ENCODE data around the gene SUPT3H.

SUPT3H gene

DNA sequence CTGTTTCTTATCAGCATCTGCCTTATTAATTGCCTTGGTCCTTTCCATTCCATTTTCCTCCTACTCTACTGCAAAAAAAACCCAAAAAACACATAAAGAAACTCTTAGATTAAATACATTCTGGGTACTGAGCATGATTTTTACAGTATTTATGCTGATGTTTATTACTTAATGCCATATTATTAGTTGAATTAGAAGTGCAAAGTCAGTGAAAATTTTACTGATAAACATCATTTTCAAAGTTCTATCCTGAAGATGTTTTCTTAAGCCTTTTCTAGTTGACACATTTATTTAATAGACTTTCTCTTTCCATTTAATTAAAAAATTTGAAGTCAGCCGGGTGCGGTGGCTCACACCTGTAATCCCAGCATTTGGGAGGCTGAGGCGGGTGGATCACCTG lies 285.6 kb downstream of the SUPT3H start:
- Histone ChIP-seq H4K91ac (ENCODE audit: low read depth, low read length) (no peak overlapping the region), H3K79me1 (ENCODE audit: low read length) (no peaks in the 10 kb centered on the region), H3K9ac (ENCODE audit: low read length) (no peak overlapping the region), H2BK120ac (ENCODE audit: insufficient read depth, low read length, poor library complexity) (no peak overlapping the region), H2AFZ (ENCODE audit: insufficient read depth, low read length, poor library complexity) (no peak overlapping the region), H3K36me3 (ENCODE audit: control insufficient read depth in 1 of 2, insufficient read depth in 2 of 2, low read length in 2 of 2) (no peaks in the 10 kb centered on the region), H3K18ac (ENCODE audit: low read length) (no peak overlapping the region), H3K79me2 (ENCODE audit: control insufficient read depth, insufficient read depth, low read length, poor library complexity) (no peaks in the 10 kb centered on the region), H3K27me3 (ENCODE audit: insufficient read depth, low read length) (no peaks in the 10 kb centered on the region), H4K8ac (ENCODE audit: low read depth, low read length) (no peak overlapping the region), H3K4me2 (ENCODE audit: low read length) (no peak overlapping the region), H3K9me3 (ENCODE audit: insufficient read depth, low read depth, low read length) (no peaks in the 10 kb centered on the region), H3K4ac (ENCODE audit: low read depth, low read length) (no peak overlapping the region), H3K27ac (ENCODE audit: low read depth, low read length) (no peak overlapping the region), H2BK5ac (ENCODE audit: low read depth, low read length, poor library complexity) (no peak overlapping the region), H2BK12ac (ENCODE audit: low read length) (no peak overlapping the region), H3K14ac (ENCODE audit: low read length) (no peak overlapping the region), H4K12ac (ENCODE audit: low read depth, low read length) (no peak overlapping the region), H2AK5ac (ENCODE audit: low read length) (no peak overlapping the region), H3K4me1 (ENCODE audit: control insufficient read depth in 1 of 2, insufficient read depth in 2 of 2, low read length in 2 of 2) (no peaks in the 10 kb centered on the region), H3K4me3 (ENCODE audit: low read depth, low read length) (no peak overlapping the region), H3K23ac (ENCODE audit: low read length) (no peak overlapping the region)
- no CpG with 5 or more reads among the region's 3 CpGs for WGBS (ENCODE audit: extremely low coverage, insufficient coverage, insufficient read length)
- DNase-seq: no peak

DNA sequence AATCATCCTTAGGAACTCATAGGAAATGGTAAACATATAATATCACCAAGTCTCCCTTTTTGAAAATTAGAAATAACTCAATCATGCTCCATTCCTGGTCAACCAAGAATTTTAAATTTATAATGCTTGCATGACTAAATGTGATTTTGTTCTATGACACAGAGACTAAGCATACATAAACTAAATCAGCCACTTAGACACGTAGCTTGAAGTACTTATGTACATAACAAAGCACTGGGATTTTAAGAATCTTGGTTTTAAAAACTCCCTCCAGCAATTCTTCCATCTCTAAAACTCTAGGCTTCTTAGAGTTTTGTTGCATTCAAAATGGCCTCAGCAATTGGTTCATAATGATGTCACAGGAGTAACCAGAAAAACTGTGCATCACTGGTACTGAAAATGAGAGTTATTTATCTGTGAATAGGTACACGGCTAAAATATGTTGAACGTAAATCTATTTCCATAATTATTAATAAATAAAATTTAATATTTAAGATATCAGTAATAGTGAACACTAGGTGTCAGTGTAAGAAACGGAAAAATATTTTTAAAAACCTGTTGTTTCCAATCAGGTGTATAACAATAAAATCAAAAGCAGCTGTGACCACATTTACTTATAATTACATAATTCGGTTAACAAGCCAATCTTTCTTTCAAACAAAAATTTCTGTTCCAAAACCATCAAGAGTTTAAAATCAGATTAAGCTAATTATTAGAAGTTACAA lies 291.2 kb downstream of the SUPT3H start:
- Histone ChIP-seq H2AFZ (ENCODE audit: insufficient read depth, low read length, poor library complexity) (no peak overlapping the region), H3K27me3 (ENCODE audit: insufficient read depth, low read length) (no peaks in the 10 kb centered on the region), H3K36me3 (ENCODE audit: control insufficient read depth in 1 of 2, insufficient read depth in 2 of 2, low read length in 2 of 2) (no peaks in the 10 kb centered on the region), H3K9ac (ENCODE audit: low read length) (no peak overlapping the region), H2BK5ac (ENCODE audit: low read depth, low read length, poor library complexity) (no peak overlapping the region), H2AK5ac (ENCODE audit: low read length) (no peak overlapping the region), H3K18ac (ENCODE audit: low read length) (no peak overlapping the region), H4K12ac (ENCODE audit: low read depth, low read length) (no peak overlapping the region), H3K4me3 (ENCODE audit: low read depth, low read length) (no peak overlapping the region), H3K79me2 (ENCODE audit: control insufficient read depth, insufficient read depth, low read length, poor library complexity) (no peaks in the 10 kb centered on the region), H3K4me2 (ENCODE audit: low read length) (no peak overlapping the region), H2BK12ac (ENCODE audit: low read length) (no peak overlapping the region), H3K23ac (ENCODE audit: low read length) (no peak overlapping the region), H3K79me1 (ENCODE audit: low read length) (no peaks in the 10 kb centered on the region), H3K9me3 (ENCODE audit: insufficient read depth, low read depth, low read length) (no peaks in the 10 kb centered on the region), H3K14ac (ENCODE audit: low read length) (no peak overlapping the region), H4K8ac (ENCODE audit: low read depth, low read length) (no peak overlapping the region), H3K4me1 (ENCODE audit: control insufficient read depth in 1 of 2, insufficient read depth in 2 of 2, low read length in 2 of 2) (no peaks in the 10 kb centered on the region), H3K4ac (ENCODE audit: low read depth, low read length) (no peak overlapping the region), H2BK120ac (ENCODE audit: insufficient read depth, low read length, poor library complexity) (no peak overlapping the region), H4K91ac (ENCODE audit: low read depth, low read length) (no peak overlapping the region), H3K27ac (ENCODE audit: low read depth, low read length) (no peak overlapping the region)
- WGBS (ENCODE audit: extremely low coverage, insufficient coverage, insufficient read length): no CpG with 5 or more reads among the region's 5 CpGs
- DNase-seq: no peak

DNA sequence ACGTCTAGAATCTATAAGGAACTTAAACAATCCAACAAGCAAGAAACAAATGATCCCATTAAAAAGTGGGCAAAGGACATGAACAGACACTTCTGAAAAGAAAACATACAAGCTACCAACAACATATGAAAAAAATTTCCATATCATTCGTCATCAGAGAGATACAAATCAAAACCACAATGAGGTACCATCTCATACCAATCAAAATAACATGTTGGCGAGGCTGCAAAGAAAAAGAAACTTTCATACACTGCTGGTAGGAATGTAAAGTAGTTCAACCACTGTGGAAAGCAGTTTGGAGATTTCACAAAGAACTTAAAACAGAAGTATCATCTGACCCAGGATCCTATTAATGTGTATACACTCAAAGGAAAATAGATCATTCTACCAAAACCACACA lies 293.5 kb downstream of the SUPT3H start:
- Histone ChIP-seq H3K18ac (ENCODE audit: low read length) (no peak overlapping the region), H2AFZ (ENCODE audit: insufficient read depth, low read length, poor library complexity) (no peak overlapping the region), H3K36me3 (ENCODE audit: control insufficient read depth in 1 of 2, insufficient read depth in 2 of 2, low read length in 2 of 2) (no peaks in the 10 kb centered on the region), H3K27ac (ENCODE audit: low read depth, low read length) (no peak overlapping the region), H3K9ac (ENCODE audit: low read length) (no peak overlapping the region), H3K79me2 (ENCODE audit: control insufficient read depth, insufficient read depth, low read length, poor library complexity) (no peaks in the 10 kb centered on the region), H2AK5ac (ENCODE audit: low read length) (no peak overlapping the region), H3K4me3 (ENCODE audit: low read depth, low read length) (no peak overlapping the region), H2BK12ac (ENCODE audit: low read length) (no peak overlapping the region), H3K27me3 (ENCODE audit: insufficient read depth, low read length) (no peaks in the 10 kb centered on the region), H2BK120ac (ENCODE audit: insufficient read depth, low read length, poor library complexity) (no peak overlapping the region), H4K12ac (ENCODE audit: low read depth, low read length) (no peak overlapping the region), H3K4ac (ENCODE audit: low read depth, low read length) (no peak overlapping the region), H3K79me1 (ENCODE audit: low read length) (no peaks in the 10 kb centered on the region), H2BK5ac (ENCODE audit: low read depth, low read length, poor library complexity) (no peak overlapping the region), H4K91ac (ENCODE audit: low read depth, low read length) (no peak overlapping the region), H3K4me1 (ENCODE audit: control insufficient read depth in 1 of 2, insufficient read depth in 2 of 2, low read length in 2 of 2) (no peaks in the 10 kb centered on the region), H3K9me3 (ENCODE audit: insufficient read depth, low read depth, low read length) (no peaks in the 10 kb centered on the region), H4K8ac (ENCODE audit: low read depth, low read length) (no peak overlapping the region), H3K14ac (ENCODE audit: low read length) (no peak overlapping the region), H3K4me2 (ENCODE audit: low read length) (no peak overlapping the region), H3K23ac (ENCODE audit: low read length) (no peak overlapping the region)
- DNase-seq: peak; percentile 0 to 66
- WGBS (ENCODE audit: extremely low coverage, insufficient coverage, insufficient read length): no CpG with 5 or more reads among the region's 3 CpGs

DNA sequence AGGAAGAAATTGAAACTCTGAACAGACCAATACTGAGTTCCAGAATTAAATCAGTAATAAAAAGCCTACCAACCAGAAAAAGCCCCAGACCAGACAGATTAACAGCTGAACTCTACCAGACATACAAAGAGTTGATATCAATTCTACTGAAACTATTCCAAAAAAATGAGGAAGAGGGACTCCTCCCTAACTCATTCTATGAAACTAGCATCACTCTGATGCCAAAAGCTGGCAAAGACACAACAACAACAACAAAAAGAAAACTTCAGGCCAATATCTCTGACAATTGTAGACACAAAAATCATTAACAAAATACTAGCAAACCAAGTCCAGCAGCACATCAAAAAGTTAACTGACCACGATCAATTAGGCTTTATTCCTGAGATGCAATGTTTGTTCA lies 295.6 kb downstream of the SUPT3H start:
- Histone ChIP-seq H3K4me3 (ENCODE audit: low read depth, low read length) (no peak overlapping the region), H3K4ac (ENCODE audit: low read depth, low read length) (no peak overlapping the region), H3K14ac (ENCODE audit: low read length) (no peak overlapping the region), H3K79me1 (ENCODE audit: low read length) (no peaks in the 10 kb centered on the region), H3K27ac (ENCODE audit: low read depth, low read length) (no peak overlapping the region), H4K91ac (ENCODE audit: low read depth, low read length) (no peak overlapping the region), H4K12ac (ENCODE audit: low read depth, low read length) (no peak overlapping the region), H3K79me2 (ENCODE audit: control insufficient read depth, insufficient read depth, low read length, poor library complexity) (no peaks in the 10 kb centered on the region), H3K9me3 (ENCODE audit: insufficient read depth, low read depth, low read length) (no peaks in the 10 kb centered on the region), H3K4me1 (ENCODE audit: control insufficient read depth in 1 of 2, insufficient read depth in 2 of 2, low read length in 2 of 2) (no peaks in the 10 kb centered on the region), H3K4me2 (ENCODE audit: low read length) (no peak overlapping the region), H2AK5ac (ENCODE audit: low read length) (no peak overlapping the region), H2BK5ac (ENCODE audit: low read depth, low read length, poor library complexity) (no peak overlapping the region), H2BK120ac (ENCODE audit: insufficient read depth, low read length, poor library complexity) (no peak overlapping the region), H4K8ac (ENCODE audit: low read depth, low read length) (no peak overlapping the region), H3K36me3 (ENCODE audit: control insufficient read depth in 1 of 2, insufficient read depth in 2 of 2, low read length in 2 of 2) (peaks cover 0 to 2% of the 10 kb centered on the region in 2 experiments), H3K27me3 (ENCODE audit: insufficient read depth, low read length) (no peaks in the 10 kb centered on the region), H2BK12ac (ENCODE audit: low read length) (no peak overlapping the region), H3K23ac (ENCODE audit: low read length) (no peak overlapping the region), H2AFZ (ENCODE audit: insufficient read depth, low read length, poor library complexity) (no peak overlapping the region), H3K18ac (ENCODE audit: low read length) (no peak overlapping the region), H3K9ac (ENCODE audit: low read length) (no peak overlapping the region)
- no CpG with 5 or more reads among the region's 1 CpG for WGBS (ENCODE audit: extremely low coverage, insufficient coverage, insufficient read length)
- DNase-seq: no peak

Measured in trophoblast cell (in vitro differentiated cells and primary cell).